ENCODE measurements around the gene ACBD3.

Gene ACBD3

GRCh38 chr1:226135059-226135651, 51.4 kb downstream of the ACBD3 start:
- in situ Hi-C loops (cut with MboI; ENCODE audit: low sequenced_read_pairs), result no loop called here

- in situ Hi-C loops (cut with MboI; ENCODE audit: low sequenced_read_pairs), result no loop called here
Measured at GRCh38 chr1:226134170-226135058, 52.1 kb downstream of the ACBD3 start.

GRCh38 chr1:226133504-226134123, 52.9 kb downstream of the ACBD3 start:
- in situ Hi-C loops (cut with MboI; ENCODE audit: low sequenced_read_pairs), result no loop called here

- in situ Hi-C loops (cut with MboI; ENCODE audit: low sequenced_read_pairs), result no loop called here
Measured at GRCh38 chr1:226132728-226133503, 53.6 kb downstream of the ACBD3 start.

GRCh38 chr1:226131639-226132038, 54.9 kb downstream of the ACBD3 start:
- in situ Hi-C loops (cut with MboI; ENCODE audit: low sequenced_read_pairs), result no loop called here

- in situ Hi-C loops (cut with MboI; ENCODE audit: low sequenced_read_pairs), result no loop called here
Measured at GRCh38 chr1:226129230-226129629, 57.3 kb downstream of the ACBD3 start.

GRCh38 chr1:226128487-226129075, 58.0 kb downstream of the ACBD3 start:
- in situ Hi-C loops (cut with MboI; ENCODE audit: low sequenced_read_pairs), result no loop called here

- in situ Hi-C loops (cut with MboI; ENCODE audit: low sequenced_read_pairs), result no loop called here
Measured at GRCh38 chr1:226126824-226127569, 59.5 kb downstream of the ACBD3 start.

GRCh38 chr1:226125831-226126230, 60.7 kb downstream of the ACBD3 start:
- in situ Hi-C loops (cut with MboI; ENCODE audit: low sequenced_read_pairs), result no loop called here

GRCh38 chr1:226125097-226125630, 61.4 kb downstream of the ACBD3 start:
- in situ Hi-C loops (cut with MboI; ENCODE audit: low sequenced_read_pairs), result no loop called here

- in situ Hi-C loops (cut with MboI; ENCODE audit: low sequenced_read_pairs), result no loop called here
Measured at GRCh38 chr1:226123591-226124471, 62.7 kb downstream of the ACBD3 start.

GRCh38 chr1:226123212-226123560, 63.4 kb downstream of the ACBD3 start:
- in situ Hi-C loops (cut with MboI; ENCODE audit: low sequenced_read_pairs), result no loop called here

- in situ Hi-C loops (cut with MboI; ENCODE audit: low sequenced_read_pairs), result no loop called here
Measured at GRCh38 chr1:226121587-226122400, 64.7 kb downstream of the ACBD3 start.

- in situ Hi-C loops (cut with MboI; ENCODE audit: low sequenced_read_pairs), result no loop called here
Measured at GRCh38 chr1:226121049-226121586, 65.4 kb downstream of the ACBD3 start.

GRCh38 chr1:226120398-226120797, 66.1 kb downstream of the ACBD3 start:
- in situ Hi-C loops (cut with MboI; ENCODE audit: low sequenced_read_pairs), result no loop called here

GRCh38 chr1:226119169-226119568, 67.4 kb downstream of the ACBD3 start:
- in situ Hi-C loops (cut with MboI; ENCODE audit: low sequenced_read_pairs), result no loop called here

- in situ Hi-C loops (cut with MboI; ENCODE audit: low sequenced_read_pairs), result no loop called here
Measured at GRCh38 chr1:226118357-226118756, 68.2 kb downstream of the ACBD3 start.

- in situ Hi-C loops (cut with MboI; ENCODE audit: low sequenced_read_pairs), result no loop called here
Measured at GRCh38 chr1:226117330-226117729, 69.2 kb downstream of the ACBD3 start.
